Measurements from ENCODE around the gene JUND. TPM values are rescaled to one million over a fixed set of nuclear protein-coding genes. Genes with fewer than 3 reads are reported as not detected.
A peak's percentile ranks its signal among the peaks of the same experiment; 100 is the strongest.

The JUND gene
- total RNA-seq (100 to 1,000 TPM; 209 to 290 TPM), polyA plus RNA-seq (100 to 1,000 TPM; 161 to 204 TPM)
- long read RNA-seq, donor 1, transcript JUND-201 (1 exons, 1,863 nt): major isoform, 252 of 252 reads
- long read RNA-seq, donor 1, partial matches to known transcripts: 0 of 252 reads
- long read RNA-seq, donor 1, other reads (novel, unspliced or antisense): 0 of 252 reads
- long read RNA-seq, donor 2, transcript JUND-201 (1 exons, 1,863 nt): major isoform, 103 of 103 reads
- long read RNA-seq, donor 2, partial matches to known transcripts: 0 of 103 reads
- long read RNA-seq, donor 2, other reads (novel, unspliced or antisense): 0 of 103 reads
- long read RNA-seq, donor 3, transcript JUND-201 (1 exons, 1,863 nt): major isoform, 197 of 198 reads
- long read RNA-seq, donor 3, partial matches to known transcripts: 0 of 198 reads
- long read RNA-seq, donor 3, other reads (novel, unspliced or antisense): 0 of 198 reads
- long read RNA-seq, donor 4, transcript JUND-201 (1 exons, 1,863 nt): major isoform, 195 of 195 reads
- long read RNA-seq, donor 4, partial matches to known transcripts: 0 of 195 reads
- long read RNA-seq, donor 4, other reads (novel, unspliced or antisense): 0 of 195 reads
- long read RNA-seq, donor 5, transcript JUND-201 (1 exons, 1,863 nt): major isoform, 289 of 289 reads
- long read RNA-seq, donor 5, partial matches to known transcripts: 0 of 289 reads
- long read RNA-seq, donor 5, other reads (novel, unspliced or antisense): 0 of 289 reads

- 0 to 1% methylated on average over 80 to 138 of the region's 138 CpGs for WGBS, 2 donors
- peaks cover 0 to 19% (median 11%) of the 10 kb centered on the region in 5 donors for H3K4me1 ChIP-seq (ENCODE audit: control insufficient read depth in 5 of 5, insufficient read depth in 5 of 5, low read length in 5 of 5)
- peak within 1 kb of the TSS; percentile 99 to 100 for H3K9ac ChIP-seq (ENCODE audit: insufficient read depth in 1 of 2, low read length in 2 of 2)
- TF ChIP-seq, protein P1, sequence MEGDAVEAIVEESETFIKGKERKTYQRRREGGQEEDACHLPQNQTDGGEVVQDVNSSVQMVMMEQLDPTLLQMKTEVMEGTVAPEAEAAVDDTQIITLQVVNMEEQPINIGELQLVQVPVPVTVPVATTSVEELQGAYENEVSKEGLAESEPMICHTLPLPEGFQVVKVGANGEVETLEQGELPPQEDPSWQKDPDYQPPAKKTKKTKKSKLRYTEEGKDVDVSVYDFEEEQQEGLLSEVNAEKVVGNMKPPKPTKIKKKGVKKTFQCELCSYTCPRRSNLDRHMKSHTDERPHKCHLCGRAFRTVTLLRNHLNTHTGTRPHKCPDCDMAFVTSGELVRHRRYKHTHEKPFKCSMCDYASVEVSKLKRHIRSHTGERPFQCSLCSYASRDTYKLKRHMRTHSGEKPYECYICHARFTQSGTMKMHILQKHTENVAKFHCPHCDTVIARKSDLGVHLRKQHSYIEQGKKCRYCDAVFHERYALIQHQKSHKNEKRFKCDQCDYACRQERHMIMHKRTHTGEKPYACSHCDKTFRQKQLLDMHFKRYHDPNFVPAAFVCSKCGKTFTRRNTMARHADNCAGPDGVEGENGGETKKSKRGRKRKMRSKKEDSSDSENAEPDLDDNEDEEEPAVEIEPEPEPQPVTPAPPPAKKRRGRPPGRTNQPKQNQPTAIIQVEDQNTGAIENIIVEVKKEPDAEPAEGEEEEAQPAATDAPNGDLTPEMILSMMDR (IDR thresholded peaks at IDR 0.05; ENCODE audit: control extremely low read depth, extremely low read depth): no peak
- H3K27ac ChIP-seq (ENCODE audit: low read depth in 1 of 2, low read length in 1 of 2): peak within 1 kb of the TSS; percentile 99 to 100
- peaks cover 0 to 2% (median 0%) of the 10 kb centered on the region in 4 donors for H3K9me3 ChIP-seq (ENCODE audit: control insufficient read depth in 4 of 4, insufficient read depth in 3 of 4, low read length in 3 of 4)
- no peaks in the 10 kb centered on the region for H3K27me3 ChIP-seq (ENCODE audit: control insufficient read depth in 3 of 3, insufficient read depth in 3 of 3, low read length in 2 of 3)
- peak within 1 kb of the TSS; percentile 82 for H3K4me3 ChIP-seq
- ATAC-seq (ENCODE audit: insufficient read depth, low FRiP score) (peak; percentile 85), DNase-seq (peak; percentile 98 to 99 (median 99))
- H3K36me3 ChIP-seq (ENCODE audit: control insufficient read depth in 4 of 4, insufficient read depth in 4 of 4, low read length in 4 of 4): peaks cover 0 to 15% (median 14%) of the 10 kb centered on the region in 4 donors
Observed at GRCh38 chr19:18281082-18282020, at the start of gene JUND. TSS of gene JUND (minus strand) at chr19:18281622. CDS start at chr19:18281484, 138 bp downstream.

DNA sequence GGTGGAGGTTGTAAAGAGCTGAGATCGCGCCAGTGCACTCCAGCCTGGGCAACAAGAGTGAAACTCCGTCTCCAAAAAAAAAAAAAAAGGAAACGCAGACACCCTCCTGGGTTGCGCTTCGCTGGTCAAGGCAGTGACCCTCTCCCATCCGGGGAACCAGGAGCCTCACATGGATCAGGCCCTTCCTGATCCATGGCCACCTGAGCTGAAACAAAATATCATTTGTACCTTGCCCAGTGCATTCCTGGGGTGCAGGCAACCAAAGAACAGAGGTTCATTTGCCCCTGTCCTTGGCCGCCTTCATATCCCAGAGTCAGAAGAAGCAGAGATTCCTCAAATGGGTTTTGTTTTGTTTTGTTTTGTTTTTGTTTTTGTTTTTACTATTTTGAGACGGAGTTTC, 49.4 kb upstream of the JUND start:
- H3K9me3 ChIP-seq (ENCODE audit: control insufficient read depth in 4 of 4, insufficient read depth in 3 of 4, low read length in 3 of 4): no peaks in the 10 kb centered on the region
- no peak overlapping the region for H3K27ac ChIP-seq (ENCODE audit: low read depth in 1 of 2, low read length in 1 of 2)
- H3K4me1 ChIP-seq (ENCODE audit: control insufficient read depth in 5 of 5, insufficient read depth in 5 of 5, low read length in 5 of 5): peaks cover 0 to 9% (median 0%) of the 10 kb centered on the region in 5 donors
- H3K4me3 ChIP-seq: no peak overlapping the region
- TF ChIP-seq, protein P1 (IDR thresholded peaks at IDR 0.05; ENCODE audit: control extremely low read depth, extremely low read depth): no peak
- no peak overlapping the region for H3K9ac ChIP-seq (ENCODE audit: insufficient read depth in 1 of 2, low read length in 2 of 2)
- DNase-seq: no peak
- no peaks in the 10 kb centered on the region for H3K36me3 ChIP-seq (ENCODE audit: control insufficient read depth in 4 of 4, insufficient read depth in 4 of 4, low read length in 4 of 4)
- no peaks in the 10 kb centered on the region for H3K27me3 ChIP-seq (ENCODE audit: control insufficient read depth in 3 of 3, insufficient read depth in 3 of 3, low read length in 2 of 3)
- 86 to 92% methylated on average over 9 of the region's 9 CpGs for WGBS, 2 donors
- ATAC-seq (ENCODE audit: insufficient read depth, low FRiP score): no peak

DNA sequence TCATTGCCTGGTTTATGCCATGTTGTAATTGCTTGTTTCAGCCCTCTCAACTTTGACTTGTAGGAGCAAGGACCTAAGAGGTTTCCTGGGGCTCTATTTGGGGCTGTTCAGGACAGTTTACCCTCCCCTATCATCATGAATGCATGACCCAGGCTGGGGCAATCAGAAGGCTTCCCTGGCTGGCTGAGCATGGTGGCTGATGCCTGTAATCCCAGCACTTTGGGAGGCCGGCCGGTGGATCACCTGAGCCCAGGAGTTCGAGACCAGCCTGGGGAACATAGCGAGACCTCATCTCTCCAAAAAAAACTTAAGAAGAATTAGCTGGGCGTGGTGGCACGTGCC, 47.6 kb upstream of the JUND start:
- peak overlapping the region; percentile 46 to 55 for H3K27ac ChIP-seq (ENCODE audit: low read depth in 1 of 2, low read length in 1 of 2)
- H3K36me3 ChIP-seq (ENCODE audit: control insufficient read depth in 4 of 4, insufficient read depth in 4 of 4, low read length in 4 of 4): no peaks in the 10 kb centered on the region
- 62 to 80% methylated on average over 6 of the region's 6 CpGs for WGBS, 2 donors
- ATAC-seq (ENCODE audit: insufficient read depth, low FRiP score) (no peak), DNase-seq (no peak)
- H3K9ac ChIP-seq (ENCODE audit: insufficient read depth in 1 of 2, low read length in 2 of 2): peak overlapping the region in 1 of 2 donors; percentile 5
- no peaks in the 10 kb centered on the region for H3K27me3 ChIP-seq (ENCODE audit: control insufficient read depth in 3 of 3, insufficient read depth in 3 of 3, low read length in 2 of 3)
- TF ChIP-seq, protein P1 (IDR thresholded peaks at IDR 0.05; ENCODE audit: control extremely low read depth, extremely low read depth): no peak
- H3K4me1 ChIP-seq (ENCODE audit: control insufficient read depth in 5 of 5, insufficient read depth in 5 of 5, low read length in 5 of 5): peaks cover 0 to 9% (median 0%) of the 10 kb centered on the region in 5 donors
- no peaks in the 10 kb centered on the region for H3K9me3 ChIP-seq (ENCODE audit: control insufficient read depth in 4 of 4, insufficient read depth in 3 of 4, low read length in 3 of 4)
- no peak overlapping the region for H3K4me3 ChIP-seq
